ENCODE data around the gene SLC14A1.

Gene SLC14A1

DNA sequence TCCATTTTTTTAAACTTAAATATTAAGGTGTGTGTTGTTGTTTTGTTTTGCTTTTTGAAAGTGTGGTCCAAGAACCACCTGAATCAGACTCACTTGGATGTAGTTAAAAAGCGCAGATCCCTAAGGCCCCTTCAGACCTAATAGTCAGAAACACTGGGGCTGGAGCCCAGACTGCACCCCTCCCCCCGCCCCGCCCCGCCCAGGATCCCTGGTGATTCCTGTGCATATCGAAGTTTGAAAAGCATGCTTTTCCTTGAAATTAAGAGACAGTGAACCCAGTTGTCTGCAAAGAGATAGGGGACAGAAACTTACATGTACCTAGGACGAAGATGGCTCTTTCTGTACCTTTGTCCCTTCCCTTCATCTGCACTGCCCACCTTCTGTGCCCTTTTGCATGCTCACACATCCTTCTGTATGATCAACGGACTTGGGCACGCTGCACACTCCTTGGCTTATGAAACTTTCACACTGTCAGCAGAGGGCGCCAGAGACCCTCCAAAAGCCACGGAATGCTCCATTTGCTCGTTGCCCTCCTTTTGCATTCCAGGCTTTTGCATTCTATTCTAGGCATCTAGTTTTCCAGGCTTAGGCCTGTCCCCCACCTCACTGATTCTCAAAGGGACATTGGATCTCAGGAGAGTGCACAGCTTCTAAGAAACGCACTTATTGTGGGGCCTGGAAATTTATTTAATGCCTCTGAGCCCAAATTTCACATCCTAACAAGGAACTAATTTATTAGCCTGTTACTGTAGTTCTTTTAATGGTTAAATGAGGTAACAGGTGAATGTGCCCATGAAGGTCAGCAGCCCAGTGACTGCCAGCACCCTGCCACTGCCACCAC is 32.8 kb upstream of the SLC14A1 start:
- no peak for TF ChIP-seq SIN3A (IDR thresholded peaks at IDR 0.05; ENCODE audit: borderline replicate concordance, insufficient read depth, low read length)
- TF ChIP-seq FOXP2 (optimal IDR thresholded peaks at IDR 0.05; ENCODE audit: borderline replicate concordance, extremely low read depth, extremely low read length, insufficient read depth), result no peak
- no peak for TF ChIP-seq TAF1 (IDR thresholded peaks at IDR 0.05; ENCODE audit: borderline replicate concordance, insufficient read depth, low read length)
- no peak for TF ChIP-seq POLR2AphosphoS5 (IDR thresholded peaks at IDR 0.05; ENCODE audit: low read depth, low read length)
- TF ChIP-seq, protein P1, sequence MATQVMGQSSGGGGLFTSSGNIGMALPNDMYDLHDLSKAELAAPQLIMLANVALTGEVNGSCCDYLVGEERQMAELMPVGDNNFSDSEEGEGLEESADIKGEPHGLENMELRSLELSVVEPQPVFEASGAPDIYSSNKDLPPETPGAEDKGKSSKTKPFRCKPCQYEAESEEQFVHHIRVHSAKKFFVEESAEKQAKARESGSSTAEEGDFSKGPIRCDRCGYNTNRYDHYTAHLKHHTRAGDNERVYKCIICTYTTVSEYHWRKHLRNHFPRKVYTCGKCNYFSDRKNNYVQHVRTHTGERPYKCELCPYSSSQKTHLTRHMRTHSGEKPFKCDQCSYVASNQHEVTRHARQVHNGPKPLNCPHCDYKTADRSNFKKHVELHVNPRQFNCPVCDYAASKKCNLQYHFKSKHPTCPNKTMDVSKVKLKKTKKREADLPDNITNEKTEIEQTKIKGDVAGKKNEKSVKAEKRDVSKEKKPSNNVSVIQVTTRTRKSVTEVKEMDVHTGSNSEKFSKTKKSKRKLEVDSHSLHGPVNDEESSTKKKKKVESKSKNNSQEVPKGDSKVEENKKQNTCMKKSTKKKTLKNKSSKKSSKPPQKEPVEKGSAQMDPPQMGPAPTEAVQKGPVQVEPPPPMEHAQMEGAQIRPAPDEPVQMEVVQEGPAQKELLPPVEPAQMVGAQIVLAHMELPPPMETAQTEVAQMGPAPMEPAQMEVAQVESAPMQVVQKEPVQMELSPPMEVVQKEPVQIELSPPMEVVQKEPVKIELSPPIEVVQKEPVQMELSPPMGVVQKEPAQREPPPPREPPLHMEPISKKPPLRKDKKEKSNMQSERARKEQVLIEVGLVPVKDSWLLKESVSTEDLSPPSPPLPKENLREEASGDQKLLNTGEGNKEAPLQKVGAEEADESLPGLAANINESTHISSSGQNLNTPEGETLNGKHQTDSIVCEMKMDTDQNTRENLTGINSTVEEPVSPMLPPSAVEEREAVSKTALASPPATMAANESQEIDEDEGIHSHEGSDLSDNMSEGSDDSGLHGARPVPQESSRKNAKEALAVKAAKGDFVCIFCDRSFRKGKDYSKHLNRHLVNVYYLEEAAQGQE (IDR thresholded peaks at IDR 0.05; ENCODE audit: insufficient read depth in 1 of 2, low read depth in 2 of 2, low read length in 2 of 2), result no peak

DNA sequence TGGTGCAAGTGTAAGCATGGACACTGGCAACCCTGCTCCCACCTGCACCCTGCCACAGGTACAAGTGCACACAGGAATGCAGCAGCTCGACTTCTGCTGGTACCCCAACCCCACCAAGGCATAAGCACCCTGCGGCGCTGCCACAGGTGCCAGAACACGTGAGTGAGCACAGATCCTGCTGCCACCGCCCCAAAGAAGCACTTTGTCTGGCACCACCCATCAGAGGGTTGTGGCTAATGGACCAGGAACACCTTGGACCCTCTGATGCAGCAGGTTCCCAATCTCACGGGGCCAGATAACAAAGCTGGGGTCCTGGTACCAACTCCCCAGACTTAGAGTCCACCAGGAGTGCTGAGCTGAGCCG is 32.2 kb upstream of the SLC14A1 start:
- TF ChIP-seq POLR2AphosphoS5 (IDR thresholded peaks at IDR 0.05; ENCODE audit: low read depth, low read length) (no peak), FOXP2 (optimal IDR thresholded peaks at IDR 0.05; ENCODE audit: borderline replicate concordance, extremely low read depth, extremely low read length, insufficient read depth) (no peak), TAF1 (IDR thresholded peaks at IDR 0.05; ENCODE audit: borderline replicate concordance, insufficient read depth, low read length) (no peak), SIN3A (IDR thresholded peaks at IDR 0.05; ENCODE audit: borderline replicate concordance, insufficient read depth, low read length) (no peak)
- TF ChIP-seq, protein P1 (IDR thresholded peaks at IDR 0.05; ENCODE audit: insufficient read depth in 1 of 2, low read depth in 2 of 2, low read length in 2 of 2), result no peak

DNA sequence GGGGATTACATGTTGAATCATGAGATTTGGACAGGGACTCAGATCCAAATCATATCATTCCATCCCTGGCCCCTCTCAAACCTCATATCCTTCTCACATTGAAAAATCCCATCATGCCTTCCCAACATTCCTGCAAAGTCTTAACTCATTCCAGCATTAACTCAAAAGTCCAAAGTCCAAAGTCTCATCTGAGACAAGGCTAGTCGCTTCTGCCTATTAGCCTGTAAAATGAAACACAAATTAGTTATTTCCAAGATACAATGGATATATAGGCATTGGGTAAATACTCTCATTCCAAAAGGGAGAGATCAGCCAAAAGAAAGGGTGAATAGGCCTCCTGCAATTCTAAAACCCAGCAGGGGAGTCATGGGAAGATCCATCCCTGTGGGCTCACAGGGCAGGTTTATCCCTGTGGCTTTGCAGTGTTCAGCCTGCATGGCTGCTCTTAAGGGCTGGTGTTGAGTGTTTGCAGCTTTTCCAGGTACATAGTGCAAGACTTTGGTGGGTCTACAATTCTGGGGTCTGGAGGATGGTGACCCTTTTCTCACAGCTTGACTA is 21.2 kb upstream of the SLC14A1 start:
- no peak for TF ChIP-seq FOXP2 (optimal IDR thresholded peaks at IDR 0.05; ENCODE audit: borderline replicate concordance, extremely low read depth, extremely low read length, insufficient read depth)
- TF ChIP-seq SIN3A (IDR thresholded peaks at IDR 0.05; ENCODE audit: borderline replicate concordance, insufficient read depth, low read length), result no peak
- TF ChIP-seq, protein P1 (IDR thresholded peaks at IDR 0.05; ENCODE audit: insufficient read depth in 1 of 2, low read depth in 2 of 2, low read length in 2 of 2), result no peak
- TF ChIP-seq TAF1 (IDR thresholded peaks at IDR 0.05; ENCODE audit: borderline replicate concordance, insufficient read depth, low read length), result no peak
- TF ChIP-seq POLR2AphosphoS5 (IDR thresholded peaks at IDR 0.05; ENCODE audit: low read depth, low read length), result no peak

DNA sequence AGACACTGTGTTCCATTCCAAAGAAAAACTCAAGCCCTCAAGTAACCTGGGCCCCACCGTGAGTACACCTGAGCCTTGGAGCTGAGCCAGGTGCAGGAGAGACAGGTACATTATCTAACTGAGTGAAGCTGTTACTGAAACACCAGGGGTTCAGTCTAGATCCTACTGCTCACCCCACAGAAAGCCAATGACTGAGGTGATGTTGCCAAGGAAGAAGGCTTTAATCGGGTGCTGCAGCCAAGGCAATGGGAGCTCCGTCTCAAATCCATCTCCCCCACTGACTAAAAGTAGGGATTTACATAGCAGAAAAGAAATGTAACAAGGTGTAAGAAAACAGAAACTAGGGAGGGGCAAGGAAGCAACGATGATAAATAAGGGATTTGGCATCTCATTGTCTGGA is 15.2 kb upstream of the SLC14A1 start:
- TF ChIP-seq FOXP2 (optimal IDR thresholded peaks at IDR 0.05; ENCODE audit: borderline replicate concordance, extremely low read depth, extremely low read length, insufficient read depth), result no peak
- TF ChIP-seq SIN3A (IDR thresholded peaks at IDR 0.05; ENCODE audit: borderline replicate concordance, insufficient read depth, low read length), result no peak
- no peak for TF ChIP-seq TAF1 (IDR thresholded peaks at IDR 0.05; ENCODE audit: borderline replicate concordance, insufficient read depth, low read length)
- TF ChIP-seq POLR2AphosphoS5 (IDR thresholded peaks at IDR 0.05; ENCODE audit: low read depth, low read length), result no peak
- TF ChIP-seq, protein P1 (IDR thresholded peaks at IDR 0.05; ENCODE audit: insufficient read depth in 1 of 2, low read depth in 2 of 2, low read length in 2 of 2), result no peak
